HT-29 (cell line): Measurements from ENCODE around the gene DUSP7. TPM values are rescaled to one million over a fixed set of nuclear protein-coding genes. Genes with fewer than 3 reads are reported as not detected.

ENCODE experiments used
- DNase-seq: peaks from one replicate; pipeline ENCODE4 v3.0.0-alpha.2; 2015; ENCODE audit warnings: low spot score
- total RNA-seq: library from RNA; depleted of rRNA; stranded (reverse); fragments of >200 nt; shearing (Covaris generic); gene quantifications from 2 replicates; pipeline ENCODE4 v1.2.3, GENCODE V29; 2014

The DUSP7 gene
- total RNA-seq, 1 experiment from 2014 or later, result 18.5 TPM

DNA sequence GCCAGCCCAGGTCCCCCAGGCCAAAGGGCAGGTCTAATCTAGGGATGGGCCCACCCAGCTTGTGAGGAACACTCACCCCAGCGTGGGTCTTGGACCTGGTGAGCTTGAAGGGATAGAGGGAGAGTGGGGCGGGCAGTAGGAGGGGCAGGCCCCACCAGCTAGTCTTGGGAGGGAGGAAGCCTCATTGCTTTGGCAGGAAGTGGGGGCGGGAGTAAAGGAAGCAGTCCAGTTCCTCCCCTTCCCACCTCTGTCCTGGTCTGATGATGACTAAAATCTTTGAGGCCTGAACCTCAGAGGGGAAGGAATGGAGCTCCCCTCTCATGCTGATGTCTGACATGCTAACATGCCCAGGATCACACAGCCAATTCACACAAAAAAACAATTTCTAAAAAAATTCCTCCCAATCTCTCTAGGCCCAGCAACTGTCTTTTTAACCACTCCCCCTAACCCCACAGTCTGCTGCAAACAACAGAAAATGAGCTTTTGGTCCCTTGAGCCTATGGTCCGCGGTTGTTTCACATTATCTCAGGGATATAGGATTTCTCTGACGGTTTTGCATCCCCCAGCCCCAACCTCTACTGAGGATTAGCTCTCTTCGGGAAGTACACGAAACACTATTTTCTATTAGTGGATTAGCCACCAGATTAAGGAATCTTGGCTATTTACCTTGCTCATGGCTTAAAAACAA lies 30.7 kb upstream of the DUSP7 start:
- DNase-seq, result no peak

DNA sequence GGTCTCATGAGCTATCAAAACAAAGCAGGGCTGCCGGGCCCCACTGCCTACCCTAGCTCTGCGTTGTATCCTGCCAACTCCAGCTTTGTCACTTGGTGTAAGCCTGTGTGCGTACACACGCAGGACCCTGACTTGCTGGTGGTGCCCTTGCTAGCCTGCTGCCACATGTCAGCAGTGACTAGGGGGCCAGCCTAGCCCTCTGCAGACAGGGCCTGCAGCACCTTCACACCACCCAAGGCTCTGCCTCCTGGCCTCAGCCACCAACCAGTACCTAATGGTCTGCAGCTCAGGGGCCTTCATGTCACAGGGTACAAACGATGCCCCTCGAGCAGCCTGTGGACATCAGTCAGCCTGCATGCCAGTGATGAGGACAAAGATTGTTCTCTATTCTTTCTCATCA lies 30.1 kb upstream of the DUSP7 start:
- DNase-seq, result no peak

DNA sequence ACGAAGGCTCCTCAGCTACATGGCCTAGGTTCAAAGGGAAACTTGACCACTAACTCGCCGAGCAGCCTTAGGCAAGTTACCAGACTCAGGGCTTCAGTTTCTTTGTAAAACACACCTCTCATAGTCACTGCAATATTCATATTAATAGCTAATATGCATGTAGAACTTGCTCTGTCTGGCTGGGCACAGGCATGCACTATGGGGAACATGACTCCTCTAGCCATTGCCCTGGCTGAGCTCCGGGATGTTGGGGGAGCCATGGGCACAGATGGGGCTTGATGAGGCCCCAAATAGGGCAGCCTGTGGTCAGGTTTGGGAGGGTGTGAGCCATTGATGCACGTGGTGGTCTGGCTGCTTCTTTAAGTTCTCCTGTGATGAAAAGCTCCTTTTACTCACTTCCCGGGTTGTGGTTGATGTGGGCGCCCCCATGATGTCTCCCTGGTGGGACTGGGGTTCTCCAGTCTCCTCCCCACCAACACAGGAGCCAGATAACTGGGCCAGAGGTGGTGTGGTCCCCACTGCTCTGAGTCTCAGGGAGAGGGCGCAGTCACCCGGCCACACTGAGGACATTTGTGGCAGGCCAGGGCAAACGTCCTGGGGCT lies 29.4 kb upstream of the DUSP7 start:
- no peak for DNase-seq

DNA sequence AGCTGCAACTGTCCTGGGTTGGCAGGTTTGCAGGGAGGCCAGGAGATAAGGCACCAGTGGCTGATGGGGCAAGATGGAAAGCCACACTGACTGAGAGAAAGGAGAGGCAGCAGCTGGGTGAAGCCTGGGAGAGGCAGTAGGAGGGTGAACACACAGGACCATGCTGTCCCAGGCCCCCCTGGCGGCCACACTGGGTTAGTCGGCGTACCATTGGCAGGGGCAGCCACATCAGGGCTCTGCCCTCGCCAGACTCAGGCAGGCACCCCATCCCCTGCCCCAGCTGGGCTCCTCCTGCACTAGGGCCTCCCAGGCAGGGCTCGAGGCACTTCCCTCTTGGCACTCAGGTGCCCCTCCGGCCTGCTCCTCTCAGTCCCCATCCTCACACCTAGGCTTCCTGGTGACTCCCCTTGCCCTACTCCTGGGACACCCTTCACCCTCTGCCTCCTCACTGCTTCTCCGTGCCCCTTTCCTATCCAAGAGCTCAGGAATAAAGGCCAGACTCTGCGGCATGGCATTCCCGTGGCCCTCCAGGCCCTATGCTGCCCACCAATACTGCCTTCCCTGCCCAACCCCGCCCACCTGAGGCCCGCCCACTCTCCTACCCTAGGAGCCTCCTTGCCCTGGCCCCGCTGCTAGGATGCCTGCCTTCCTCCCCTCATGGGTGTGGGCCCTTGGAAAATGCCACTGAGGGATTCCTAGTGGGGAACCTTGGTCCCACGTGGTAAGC lies 28.7 kb upstream of the DUSP7 start:
- peak; percentile 7 for DNase-seq

DNA sequence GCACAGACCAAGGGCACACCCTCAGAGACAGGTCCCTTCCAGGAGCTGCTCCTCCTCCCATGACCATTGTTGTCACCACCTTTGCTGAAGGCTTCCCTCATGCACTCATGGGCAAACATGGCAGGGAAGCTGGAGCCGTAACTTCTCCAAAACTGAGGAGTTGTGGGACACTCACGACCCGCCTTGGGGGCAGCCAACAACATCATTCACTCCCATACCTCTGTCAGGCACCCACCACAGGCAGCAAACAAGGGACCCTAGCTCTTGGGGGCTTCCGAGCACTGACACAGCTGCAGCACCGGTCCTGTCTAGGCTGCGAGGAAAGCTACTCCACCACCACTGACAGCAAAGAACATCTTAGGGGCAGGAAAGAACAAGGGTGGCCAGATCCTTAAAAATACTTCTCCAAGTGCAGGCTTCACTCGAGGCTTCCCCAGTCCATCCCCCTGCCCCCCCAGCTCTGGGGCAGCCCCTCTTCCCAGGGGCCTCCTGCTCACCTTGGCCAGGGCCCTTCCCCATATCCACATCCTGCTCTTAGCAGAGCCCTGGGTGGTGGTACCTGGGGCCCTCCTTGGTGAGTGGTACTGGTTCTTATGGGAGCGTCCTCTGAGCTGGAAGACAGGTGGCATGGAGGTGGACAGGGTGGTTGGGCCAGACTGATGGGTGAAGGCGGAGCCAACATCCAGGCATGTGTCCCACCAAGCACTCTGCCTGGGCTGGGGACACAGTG lies 28.0 kb upstream of the DUSP7 start:
- no peak for DNase-seq

DNA sequence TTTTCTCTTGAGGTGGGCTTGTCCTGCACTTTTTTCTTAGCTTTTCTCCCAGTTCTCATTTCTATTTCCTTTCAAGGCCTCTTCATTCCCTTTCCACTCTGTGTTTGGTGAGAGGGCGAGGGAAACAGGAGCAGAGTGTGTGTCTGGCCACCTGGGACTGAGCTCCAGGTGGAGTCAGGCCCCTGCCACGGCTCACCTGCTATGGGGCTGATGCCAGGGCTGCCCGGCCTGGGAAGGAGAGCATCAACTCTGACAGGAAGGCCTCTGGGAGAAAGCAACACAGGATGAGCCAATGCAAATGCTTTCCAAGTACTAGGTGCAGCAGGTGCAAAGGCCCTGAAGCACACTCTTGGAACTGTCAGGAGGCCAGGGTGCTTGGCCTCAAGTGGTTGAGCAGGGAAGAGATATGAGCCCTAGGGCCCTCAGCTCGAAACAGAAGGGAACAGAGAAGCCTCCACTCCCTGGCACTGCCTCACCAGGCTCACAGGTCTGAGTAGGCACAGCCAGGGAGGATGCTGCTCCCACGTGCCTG lies 27.3 kb upstream of the DUSP7 start:
- DNase-seq, result no peak

DNA sequence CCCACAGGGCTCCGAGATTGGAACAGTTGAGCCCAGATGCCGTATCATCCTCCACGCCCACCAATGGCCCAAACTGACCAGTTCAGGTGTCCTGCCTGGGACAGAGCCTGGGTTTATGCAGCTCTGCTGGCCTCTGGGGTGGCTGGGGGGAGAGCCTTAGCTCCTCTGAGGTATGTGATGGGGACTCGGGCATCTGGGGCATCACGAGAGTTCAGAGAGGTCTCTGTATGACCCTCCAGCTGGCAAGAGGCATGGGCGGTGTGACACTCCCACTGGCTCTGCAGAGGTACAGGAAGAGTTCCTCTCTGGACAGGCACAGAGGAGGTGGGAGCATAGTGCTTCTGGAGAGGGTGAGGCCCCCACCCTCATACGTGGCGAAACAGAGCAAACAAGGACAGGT lies 26.6 kb upstream of the DUSP7 start:
- DNase-seq, result no peak

DNA sequence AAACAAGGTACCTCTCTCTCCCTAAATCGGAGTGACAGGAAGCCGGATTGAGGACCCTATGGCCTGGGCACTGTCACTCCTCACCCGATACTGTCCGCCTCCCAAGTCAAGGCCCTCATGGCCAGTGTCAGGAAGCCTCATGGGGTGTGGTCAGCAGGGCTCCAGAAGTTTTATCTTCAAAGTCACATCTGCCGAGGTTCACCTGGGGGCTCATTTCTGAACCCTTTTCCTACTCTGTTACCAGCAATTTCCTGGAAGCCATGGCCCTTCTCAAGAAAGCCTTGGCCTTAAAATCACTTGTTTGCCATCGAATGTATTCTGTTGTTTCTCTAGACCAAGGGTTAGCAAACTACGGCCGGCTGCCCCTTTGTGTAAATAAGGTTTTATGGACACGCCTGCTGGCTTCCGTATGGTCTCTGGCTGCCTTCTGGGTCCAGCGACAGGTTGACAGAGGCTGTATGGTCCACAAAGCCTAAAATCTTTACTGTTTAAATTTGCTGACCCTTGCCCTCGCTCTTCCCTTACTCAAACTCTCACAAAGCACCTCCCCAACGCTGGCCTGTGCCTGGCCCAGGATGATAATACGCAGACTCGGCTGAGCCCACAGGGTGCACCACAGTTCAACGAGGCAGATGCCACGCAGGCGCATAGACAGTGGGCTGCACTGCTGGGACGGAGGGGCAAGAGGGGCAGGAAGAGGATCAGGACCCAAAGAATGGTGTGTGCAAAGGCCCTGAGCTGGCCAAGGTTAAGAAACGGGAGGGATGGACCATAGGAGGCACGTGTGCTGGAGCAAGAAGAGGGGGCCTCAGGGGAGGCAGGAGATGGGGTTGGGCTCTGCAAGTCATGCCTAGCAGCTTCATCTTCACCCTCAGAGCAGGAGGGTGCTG lies 24.7 kb upstream of the DUSP7 start:
- no peak for DNase-seq

DNA sequence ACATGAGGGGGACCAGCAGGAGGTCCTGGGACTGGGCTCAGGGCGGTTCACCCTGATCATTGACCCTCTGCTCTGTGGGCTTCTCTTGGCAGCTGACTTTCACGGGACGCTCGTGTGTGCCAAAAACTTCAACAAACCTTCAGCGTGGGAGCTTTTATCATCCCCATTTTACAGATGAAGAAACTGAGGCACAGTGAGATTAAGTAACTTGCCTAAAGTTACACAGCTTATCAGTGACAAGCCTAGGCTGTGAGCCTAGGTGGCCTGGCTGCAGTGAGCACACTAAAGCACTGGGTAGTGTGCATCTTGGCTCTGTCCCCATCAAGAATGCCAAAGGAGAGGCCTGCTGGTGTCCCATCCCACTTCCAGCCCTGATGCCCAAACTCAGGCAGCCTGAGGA lies 23.6 kb upstream of the DUSP7 start:
- DNase-seq, result no peak

DNA sequence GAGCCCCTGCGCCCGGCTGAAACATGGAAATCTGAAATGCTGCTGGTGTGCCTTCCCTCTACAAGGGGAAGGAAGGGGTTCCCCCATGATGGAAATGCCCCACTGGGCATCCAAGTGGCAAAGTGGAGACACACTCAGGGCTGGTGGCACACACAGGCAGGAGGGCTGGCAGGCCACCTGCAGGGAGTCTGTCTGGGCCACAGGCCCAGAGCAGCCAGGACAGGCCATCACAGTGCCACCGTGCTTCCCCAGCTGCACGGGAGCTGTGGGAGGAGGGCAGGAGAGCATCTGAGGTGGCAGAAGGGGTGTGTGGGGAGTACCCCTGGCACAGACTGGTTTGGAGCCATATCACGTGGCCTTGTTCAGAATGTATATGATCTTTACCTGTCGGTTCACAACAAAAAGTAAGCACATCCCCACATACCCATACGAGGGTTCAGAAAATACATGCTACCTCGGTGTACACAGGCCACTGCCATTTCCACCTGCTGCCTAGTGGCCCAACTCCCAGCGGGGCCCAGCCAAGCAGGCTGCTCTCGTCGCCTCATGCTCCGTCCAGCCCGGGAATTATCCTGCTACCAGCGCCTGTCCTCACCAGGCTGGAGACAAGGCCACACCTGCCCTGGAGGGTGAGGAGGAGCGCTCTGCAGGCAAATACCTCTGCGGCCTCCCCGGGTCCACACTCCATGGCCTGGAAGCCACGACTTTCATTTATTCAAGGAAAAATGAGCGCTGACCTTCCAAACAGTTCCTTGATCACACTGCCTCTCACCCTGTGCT lies 22.6 kb upstream of the DUSP7 start:
- no peak for DNase-seq

DNA sequence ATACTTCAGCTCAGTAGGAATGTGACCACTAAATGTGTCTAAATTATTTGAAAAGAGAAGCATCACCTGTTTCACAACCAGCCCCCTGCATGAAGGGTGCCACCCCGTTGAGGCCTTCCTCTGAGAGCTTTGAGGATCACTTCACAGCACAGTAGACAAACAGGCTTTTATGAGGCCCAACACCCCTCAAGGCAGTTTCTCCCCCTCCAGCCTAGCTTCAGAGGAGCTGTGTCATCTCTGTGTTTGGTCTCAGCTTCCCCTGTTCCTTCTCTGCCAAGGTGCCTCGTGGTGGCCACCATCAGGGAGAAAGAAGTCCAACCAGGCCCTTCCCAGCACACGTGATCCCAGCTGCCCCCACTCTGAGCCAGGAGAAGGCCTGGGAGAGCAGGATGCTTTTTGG lies 21.6 kb upstream of the DUSP7 start:
- DNase-seq, result no peak

DNA sequence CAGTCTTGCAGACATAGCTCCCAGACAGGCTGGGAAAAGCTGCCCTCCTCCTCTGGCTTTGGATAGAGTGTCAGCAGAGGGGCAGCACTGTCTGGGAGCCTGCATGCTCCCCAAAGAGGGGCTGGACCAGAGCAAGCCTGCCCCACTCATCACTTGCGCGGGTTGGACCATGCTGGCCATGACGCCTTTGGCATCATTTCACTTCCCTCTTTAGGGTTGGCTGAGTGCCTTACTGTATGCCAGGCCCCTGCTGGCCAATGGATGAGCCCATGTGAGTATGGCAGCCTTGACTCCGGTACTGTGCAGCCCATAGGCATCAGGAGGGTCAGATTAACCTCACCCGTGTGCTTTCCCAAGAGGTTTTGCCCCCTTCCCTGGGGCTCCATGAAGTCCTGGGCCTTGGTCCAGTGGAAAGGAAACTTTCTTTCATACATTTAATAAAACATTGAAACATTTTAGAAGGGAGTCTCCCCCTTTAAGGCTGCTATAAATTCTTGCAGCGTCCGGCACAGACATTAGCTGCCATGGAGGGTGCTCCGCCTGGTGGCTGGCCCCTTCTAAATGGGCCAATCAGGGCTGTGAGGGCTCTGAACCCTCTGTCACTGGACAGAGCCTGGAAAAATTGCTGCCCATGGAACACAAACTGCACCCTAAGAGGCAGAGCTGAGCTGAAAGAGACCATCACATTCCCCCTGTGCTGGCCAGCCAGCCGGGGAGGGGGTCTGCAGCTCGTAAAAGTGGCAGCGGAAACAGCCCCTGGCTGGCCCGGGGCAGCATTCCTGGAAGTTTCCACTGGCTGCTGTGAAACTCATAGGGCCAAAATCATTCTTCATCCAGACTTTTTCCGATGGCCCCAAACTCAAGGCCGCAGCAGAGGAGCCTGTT lies 20.8 kb upstream of the DUSP7 start:
- no peak for DNase-seq

DNA sequence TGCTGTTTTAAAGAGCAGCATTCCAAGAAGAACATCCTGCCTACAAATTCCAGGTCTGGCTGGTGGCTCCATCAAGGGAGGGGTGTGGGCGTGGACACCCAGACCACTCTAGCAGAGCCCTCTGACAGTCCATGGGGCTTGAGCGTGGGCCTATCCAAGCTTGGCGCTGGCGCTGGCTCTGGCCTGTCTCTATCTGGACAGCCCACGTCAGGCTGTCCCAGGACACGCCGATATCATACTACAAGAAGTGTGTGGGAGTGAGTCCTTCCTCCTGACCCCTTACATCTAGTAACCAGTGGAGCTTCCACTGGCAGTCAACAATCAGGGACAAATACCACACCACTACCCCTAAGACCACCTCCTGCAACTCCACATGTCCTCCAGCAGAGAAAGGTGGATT lies 17.1 kb upstream of the DUSP7 start:
- DNase-seq, result no peak

DNA sequence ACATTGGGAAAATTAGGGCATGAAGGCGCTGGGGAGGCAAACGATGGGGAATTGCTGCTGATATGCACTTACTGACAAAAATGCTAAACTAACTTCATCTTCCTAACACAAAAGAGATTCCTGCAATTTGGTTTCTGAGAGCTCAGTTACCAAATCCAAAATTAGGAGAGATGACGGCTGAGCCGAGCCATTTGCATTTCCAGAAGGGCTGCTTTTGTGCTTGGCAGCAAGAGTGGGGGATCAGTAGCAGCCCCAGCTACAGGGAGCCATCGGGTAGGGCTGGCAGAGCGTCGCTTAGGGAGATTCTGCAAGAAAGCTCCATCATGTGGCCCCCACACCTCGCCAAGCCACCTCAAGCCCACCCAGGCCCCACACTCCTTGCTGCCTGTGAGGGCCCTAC lies 16.1 kb upstream of the DUSP7 start:
- DNase-seq, result no peak

DNA sequence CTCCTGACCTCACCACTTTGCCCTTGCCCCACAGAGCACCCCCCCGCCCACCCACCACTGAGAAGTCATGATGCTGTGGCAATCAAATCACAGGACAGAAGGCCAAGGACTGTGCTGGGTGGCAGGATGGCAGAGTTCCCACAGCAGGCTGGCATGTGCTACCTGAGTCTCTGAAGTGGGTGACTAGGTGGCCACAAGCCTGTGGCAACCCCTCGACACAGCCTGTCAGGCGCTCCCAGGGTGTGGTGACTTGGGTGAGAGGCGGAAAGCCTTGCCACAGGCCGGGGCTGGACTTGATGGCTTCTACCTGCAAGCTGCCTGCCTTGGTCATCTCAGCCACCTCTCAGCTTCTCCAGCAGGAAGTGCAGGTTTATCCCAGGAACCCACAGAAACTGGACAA lies 15.6 kb upstream of the DUSP7 start:
- DNase-seq, result no peak

DNA sequence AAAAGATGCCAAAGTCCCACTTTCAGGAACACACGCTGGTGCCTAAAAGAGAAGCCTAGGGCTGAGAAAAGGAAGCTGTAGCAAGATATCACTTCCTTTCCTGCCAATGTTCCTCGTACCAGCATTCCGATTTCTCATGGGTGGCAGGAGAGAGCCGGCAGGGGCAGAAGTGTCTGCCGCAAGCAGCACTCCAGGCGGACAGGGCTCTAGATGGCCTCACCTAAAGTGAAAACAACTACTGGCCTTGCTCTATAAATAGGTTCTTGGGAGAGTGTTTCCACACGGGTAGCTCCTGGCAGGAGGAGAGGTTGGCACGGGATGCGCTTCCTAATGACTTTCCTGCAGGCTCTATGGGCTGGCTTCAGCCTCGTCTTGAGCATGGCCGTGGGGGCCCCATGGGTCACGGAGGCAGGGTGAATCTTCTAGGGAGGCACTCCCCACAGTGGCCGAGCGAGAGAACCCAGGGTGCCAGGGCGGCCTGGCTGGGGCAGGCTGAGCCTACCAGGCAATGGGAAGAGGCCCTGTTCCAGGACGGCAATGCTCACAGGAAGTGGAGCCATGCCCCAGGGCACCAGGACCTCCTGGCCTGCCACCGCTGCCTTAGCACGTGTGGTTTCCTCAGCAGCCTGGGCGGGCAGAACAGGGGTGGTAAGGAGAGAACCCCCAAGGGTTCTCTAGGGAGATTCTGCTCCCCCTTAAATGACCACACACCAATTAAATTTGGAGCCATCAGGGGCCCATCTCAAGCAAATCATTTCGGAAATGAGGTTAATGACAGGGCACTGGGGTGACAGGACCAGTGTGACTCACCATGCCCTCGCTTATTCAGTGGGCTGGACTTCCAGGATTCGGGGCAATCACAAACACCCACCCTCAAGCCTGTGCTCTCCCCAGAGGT lies 14.6 kb upstream of the DUSP7 start:
- no peak for DNase-seq

DNA sequence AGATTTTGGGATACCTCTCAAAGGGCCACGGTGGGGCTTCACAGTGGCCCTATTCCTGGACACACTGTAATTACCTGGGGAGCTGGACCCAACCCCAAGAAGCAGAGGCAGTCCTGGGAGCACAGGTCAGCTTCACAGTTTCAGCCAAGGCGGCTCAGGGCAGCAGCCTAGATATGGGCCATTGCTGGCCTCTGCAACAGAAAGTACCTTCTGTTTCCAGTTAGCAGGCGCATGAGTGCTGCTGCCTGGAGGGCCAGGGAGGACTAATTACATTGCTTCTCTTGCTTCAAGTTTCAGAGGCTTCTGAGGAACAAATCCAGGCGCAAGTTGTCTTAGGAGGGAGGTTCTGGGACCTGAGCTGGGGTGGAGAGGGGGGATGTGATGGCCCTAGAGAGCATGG lies 13.5 kb upstream of the DUSP7 start:
- no peak for DNase-seq

DNA sequence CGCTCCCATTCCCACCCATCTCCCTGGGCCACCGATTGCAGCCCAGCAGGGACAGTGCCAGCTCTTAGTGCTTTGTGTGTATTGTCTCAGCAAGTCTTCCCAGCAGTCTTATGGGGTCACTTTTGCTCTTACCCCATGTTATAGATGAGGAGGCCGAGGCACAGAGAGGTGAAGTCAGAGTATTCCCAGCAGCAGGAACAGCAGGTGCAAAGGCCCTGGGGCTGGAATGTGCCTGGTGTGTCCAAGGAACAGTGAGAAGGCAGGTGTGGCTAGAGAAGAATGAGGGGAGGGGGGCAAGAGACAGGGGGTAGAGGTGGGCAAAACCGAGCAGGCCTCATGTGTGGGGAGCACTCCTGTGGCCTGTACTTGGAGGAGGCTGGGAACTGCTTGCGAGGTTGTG lies 12.8 kb upstream of the DUSP7 start:
- no peak for DNase-seq
